Gastroesophageal sphincter (tissue), 3 donors: ENCODE results near the gene ADAMTS17.

Experiments used
- EP300 ChIP-seq: sonication (generic); formaldehyde crosslinking; IDR thresholded peaks from one replicate; pipeline ENCODE4 v1.6.1; 2017; ENCODE audit warnings: antibody characterized with exemption, mild to moderate bottlenecking
- POLR2A ChIP-seq, 2 donors: fragments of 450-650 bp; IDR thresholded peaks; one replicate each; pipeline ENCODE4 v1.6.1; 2017; ENCODE audit warnings: antibody characterized with exemption in 2 of 2, mild to moderate bottlenecking in 2 of 2, moderate library complexity in 1 of 2
- POLR2AphosphoS5 ChIP-seq: sonication (generic); formaldehyde crosslinking; IDR thresholded peaks from one replicate; pipeline ENCODE4 v1.6.1; 2017; ENCODE audit warnings: antibody characterized with exemption
- TF ChIP-seq, protein P1 (sequence below), 4 experiments: fragments of 200-600 bp in 2 of 4; fragments of 450-650 bp in 2 of 4; sonication (generic) in 1 of 4; IDR thresholded peaks; one replicate each; pipeline ENCODE4 v1.5.1; 2017 to 2019; ENCODE audit warnings: antibody characterized with exemption in 4 of 4, mild to moderate bottlenecking in 2 of 4, moderate library complexity in 2 of 4

DNA sequence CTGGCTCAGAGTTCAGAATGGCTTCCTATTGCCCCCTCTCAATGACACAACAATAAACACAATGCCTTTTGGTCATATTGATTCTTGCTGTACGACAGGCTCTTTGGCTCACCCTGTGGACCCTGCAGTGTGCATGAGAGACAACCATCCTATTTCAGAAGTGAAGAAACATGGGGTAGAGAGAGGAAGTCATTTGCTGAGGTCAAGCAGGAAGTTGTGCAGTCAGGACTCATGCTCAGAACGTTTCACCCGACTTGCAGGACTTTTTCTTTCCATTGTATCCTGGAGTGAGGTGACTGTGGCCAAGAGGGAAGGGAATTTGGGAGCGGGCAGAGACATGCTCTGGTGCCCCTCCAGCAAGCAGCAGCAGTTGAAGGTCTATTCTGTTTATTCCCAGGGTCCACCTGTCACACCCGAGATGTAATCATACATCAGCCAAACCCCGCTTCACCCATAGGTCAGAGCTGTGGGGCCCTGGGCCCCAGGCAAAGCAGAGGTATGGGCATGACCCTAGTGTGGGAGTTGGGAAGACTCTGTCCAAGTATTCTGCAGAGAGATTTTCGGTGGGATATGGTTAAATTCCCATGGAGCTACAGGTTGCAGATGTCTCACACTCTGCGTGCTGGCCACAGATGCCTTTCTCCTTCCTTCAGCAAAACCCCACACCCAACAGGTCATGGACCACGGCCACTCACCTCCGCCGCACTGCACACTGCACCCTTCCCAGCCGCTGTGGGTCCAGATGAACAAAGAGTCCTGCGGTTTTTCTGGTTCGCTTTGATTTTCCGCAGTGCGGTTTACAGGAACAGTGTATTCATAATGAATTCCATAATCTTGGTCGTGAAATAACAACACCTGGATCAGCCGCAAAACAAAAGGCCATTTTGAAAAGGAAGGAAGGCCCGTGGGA, 290.6 kb downstream of the ADAMTS17 start:
- TF ChIP-seq POLR2A (IDR thresholded peaks at IDR 0.05) (no peak), EP300 (no peak), POLR2AphosphoS5 (no peak)
- TF ChIP-seq, protein P1, sequence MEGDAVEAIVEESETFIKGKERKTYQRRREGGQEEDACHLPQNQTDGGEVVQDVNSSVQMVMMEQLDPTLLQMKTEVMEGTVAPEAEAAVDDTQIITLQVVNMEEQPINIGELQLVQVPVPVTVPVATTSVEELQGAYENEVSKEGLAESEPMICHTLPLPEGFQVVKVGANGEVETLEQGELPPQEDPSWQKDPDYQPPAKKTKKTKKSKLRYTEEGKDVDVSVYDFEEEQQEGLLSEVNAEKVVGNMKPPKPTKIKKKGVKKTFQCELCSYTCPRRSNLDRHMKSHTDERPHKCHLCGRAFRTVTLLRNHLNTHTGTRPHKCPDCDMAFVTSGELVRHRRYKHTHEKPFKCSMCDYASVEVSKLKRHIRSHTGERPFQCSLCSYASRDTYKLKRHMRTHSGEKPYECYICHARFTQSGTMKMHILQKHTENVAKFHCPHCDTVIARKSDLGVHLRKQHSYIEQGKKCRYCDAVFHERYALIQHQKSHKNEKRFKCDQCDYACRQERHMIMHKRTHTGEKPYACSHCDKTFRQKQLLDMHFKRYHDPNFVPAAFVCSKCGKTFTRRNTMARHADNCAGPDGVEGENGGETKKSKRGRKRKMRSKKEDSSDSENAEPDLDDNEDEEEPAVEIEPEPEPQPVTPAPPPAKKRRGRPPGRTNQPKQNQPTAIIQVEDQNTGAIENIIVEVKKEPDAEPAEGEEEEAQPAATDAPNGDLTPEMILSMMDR (IDR thresholded peaks at IDR 0.05): no peak
